ENCODE results near the gene U2AF1L4.

- TF ChIP-seq CTCF (IDR thresholded peaks at IDR 0.05; ENCODE audit: low read depth, low read length), result no peak
- TF ChIP-seq EZH2phosphoT487 (IDR thresholded peaks at IDR 0.05; ENCODE audit: low read depth), result no peak
These were observed 8.6 kb upstream of the U2AF1L4 start for GRCh38 chr19:35753634-35754369.

All from OCI-LY3 (cell line).